MM.1S (cell line): Measurements from ENCODE around the gene CFAP45.

Experiments used
- DNase-seq: peaks from one replicate; pipeline ENCODE4 v3.0.0-alpha.2; 2015
- H2AFZ ChIP-seq: fragments of 300-600 bp; sonication (generic); 2 replicates; pipeline ENCODE4 v1.6.0; 2016; ENCODE audit warnings: antibody characterized with exemption, low read length
- H3F3A ChIP-seq: fragments of 300-600 bp; sonication (generic); 2 replicates; pipeline ENCODE4 v1.6.1; 2016; ENCODE audit warnings: mild to moderate bottlenecking, antibody characterized with exemption, low read length, moderate library complexity, mixed read lengths; ENCODE audit not compliant: insufficient read depth
- H3K27ac ChIP-seq: fragments of 300-600 bp; sonication (generic); 2 replicates; pipeline ENCODE4 v1.5.1; 2016; ENCODE audit warnings: mild to moderate bottlenecking, low read length
- H3K27me3 ChIP-seq: fragments of 300-600 bp; sonication (generic); replicated peaks from 2 replicates; pipeline ENCODE4 v1.6.0; 2016; ENCODE audit warnings: low read length; ENCODE audit not compliant: insufficient read depth
- H3K36me3 ChIP-seq: fragments of 300-600 bp; sonication (generic); replicated peaks from 2 replicates; pipeline ENCODE4 v1.6.1; 2016; ENCODE audit warnings: mild to moderate bottlenecking, low read length, mixed read lengths; ENCODE audit not compliant: insufficient read depth
- H3K4me1 ChIP-seq: fragments of 300-600 bp; sonication (generic); 2 replicates; pipeline ENCODE4 v1.6.1; 2016; ENCODE audit warnings: low read length, mixed read lengths
- H3K4me2 ChIP-seq: fragments of 300-600 bp; sonication (generic); 2 replicates; pipeline ENCODE4 v1.6.0; 2016; ENCODE audit warnings: low read depth, low read length
- H3K4me3 ChIP-seq: fragments of 300-600 bp; sonication (generic); 2 replicates; pipeline ENCODE4 v1.5.1; 2016; ENCODE audit warnings: low read length, mixed read lengths
- H3K79me2 ChIP-seq: fragments of 300-600 bp; sonication (generic); 2 replicates; pipeline ENCODE4 v1.6.1; 2016; ENCODE audit warnings: mixed run types, low read length, mixed read lengths
- H3K9ac ChIP-seq: fragments of 300-600 bp; sonication (generic); 2 replicates; pipeline ENCODE4 v1.6.1; 2016; ENCODE audit warnings: low read length, mixed read lengths
- H3K9me2 ChIP-seq: fragments of 300-600 bp; sonication (generic); replicated peaks from 2 replicates; pipeline ENCODE4 v1.6.1; 2016; ENCODE audit warnings: mild to moderate bottlenecking, low read length, mixed read lengths; ENCODE audit not compliant: insufficient read depth
- H3K9me3 ChIP-seq: fragments of 300-600 bp; sonication (generic); replicated peaks from 2 replicates; pipeline ENCODE4 v1.6.1; 2016; ENCODE audit warnings: mild to moderate bottlenecking, low read length, mixed read lengths; ENCODE audit not compliant: insufficient read depth
- H4K20me1 ChIP-seq: fragments of 300-600 bp; sonication (generic); 2 replicates; pipeline ENCODE4 v1.6.1; 2016; ENCODE audit warnings: mild to moderate bottlenecking, low read length, moderate library complexity, mixed read lengths; ENCODE audit not compliant: insufficient read depth
- EZH2 ChIP-seq: fragments of 300-600 bp; sonication (generic); optimal IDR thresholded peaks from 2 replicates; pipeline ENCODE3; 2017; ENCODE audit warnings: low read depth, mild to moderate bottlenecking, antibody characterized with exemption, low read length, mixed read lengths
- EZH2phosphoT487 ChIP-seq: fragments of 300-600 bp; sonication (generic); IDR thresholded peaks from 2 replicates; pipeline ENCODE4 v1.6.1; 2018; ENCODE audit warnings: antibody characterized with exemption, low read length
- TF ChIP-seq, protein P1 (sequence below): fragments of 300-600 bp; sonication (generic); IDR thresholded peaks from 2 replicates; pipeline ENCODE4 v1.5.1; 2016; ENCODE audit warnings: antibody characterized with exemption, low read length, mixed read lengths

The CFAP45 gene

DNA sequence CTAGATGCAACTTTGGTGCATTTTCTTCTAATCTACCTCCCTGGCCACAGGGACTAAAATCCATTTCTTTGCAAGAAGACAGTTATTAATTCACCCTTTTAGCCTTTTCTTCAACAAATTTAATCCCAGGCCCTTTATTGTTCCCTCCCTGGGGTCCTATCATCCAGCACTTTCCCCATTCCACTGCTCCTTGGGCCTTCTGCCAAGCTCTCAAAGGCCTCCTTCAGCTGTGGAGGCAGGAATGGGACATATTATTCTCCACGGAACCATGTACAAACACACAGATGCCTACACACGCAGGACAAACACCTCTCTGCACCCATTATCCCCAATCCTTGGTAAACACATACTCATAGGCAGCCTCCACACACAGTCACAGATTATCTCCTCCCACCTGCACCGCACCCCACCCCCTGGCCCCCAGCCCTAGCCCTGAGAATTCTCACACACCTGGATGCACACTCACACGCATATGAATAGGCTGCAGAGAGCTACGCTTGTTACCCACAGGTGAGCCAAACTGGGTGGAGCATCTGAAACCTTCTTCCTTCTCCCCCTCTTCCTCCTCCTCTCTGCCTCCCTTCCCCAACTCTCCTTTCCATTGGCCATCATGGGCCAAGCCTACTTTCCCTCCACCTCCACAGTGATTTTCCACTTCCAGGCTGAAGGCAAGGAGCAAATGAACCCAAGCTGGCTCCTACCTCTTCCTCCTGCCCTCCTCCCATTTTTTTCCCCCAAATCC, 13.7 kb upstream of the CFAP45 start:
- Histone ChIP-seq H3K4me2 (no peak overlapping the region), H4K20me1 (no peaks in the 10 kb centered on the region), H3K4me1 (peaks cover 23% of the 10 kb centered on the region), H3K4me3 (no peak overlapping the region), H3K79me2 (no peaks in the 10 kb centered on the region), H3K9me3 (no peaks in the 10 kb centered on the region), H2AFZ (no peak overlapping the region), H3K27ac (no peak overlapping the region), H3K9ac (no peak overlapping the region), H3K9me2 (no peaks in the 10 kb centered on the region), H3K27me3 (no peaks in the 10 kb centered on the region), H3F3A (no peaks in the 10 kb centered on the region; the same call in 1 of the 2 replicates), H3K36me3 (no peaks in the 10 kb centered on the region; the same call in 1 of the 2 replicates)
- no peak for DNase-seq
- TF ChIP-seq, protein P1, sequence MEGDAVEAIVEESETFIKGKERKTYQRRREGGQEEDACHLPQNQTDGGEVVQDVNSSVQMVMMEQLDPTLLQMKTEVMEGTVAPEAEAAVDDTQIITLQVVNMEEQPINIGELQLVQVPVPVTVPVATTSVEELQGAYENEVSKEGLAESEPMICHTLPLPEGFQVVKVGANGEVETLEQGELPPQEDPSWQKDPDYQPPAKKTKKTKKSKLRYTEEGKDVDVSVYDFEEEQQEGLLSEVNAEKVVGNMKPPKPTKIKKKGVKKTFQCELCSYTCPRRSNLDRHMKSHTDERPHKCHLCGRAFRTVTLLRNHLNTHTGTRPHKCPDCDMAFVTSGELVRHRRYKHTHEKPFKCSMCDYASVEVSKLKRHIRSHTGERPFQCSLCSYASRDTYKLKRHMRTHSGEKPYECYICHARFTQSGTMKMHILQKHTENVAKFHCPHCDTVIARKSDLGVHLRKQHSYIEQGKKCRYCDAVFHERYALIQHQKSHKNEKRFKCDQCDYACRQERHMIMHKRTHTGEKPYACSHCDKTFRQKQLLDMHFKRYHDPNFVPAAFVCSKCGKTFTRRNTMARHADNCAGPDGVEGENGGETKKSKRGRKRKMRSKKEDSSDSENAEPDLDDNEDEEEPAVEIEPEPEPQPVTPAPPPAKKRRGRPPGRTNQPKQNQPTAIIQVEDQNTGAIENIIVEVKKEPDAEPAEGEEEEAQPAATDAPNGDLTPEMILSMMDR: no peak
- TF ChIP-seq EZH2: no peak
- TF ChIP-seq EZH2phosphoT487: no peak

DNA sequence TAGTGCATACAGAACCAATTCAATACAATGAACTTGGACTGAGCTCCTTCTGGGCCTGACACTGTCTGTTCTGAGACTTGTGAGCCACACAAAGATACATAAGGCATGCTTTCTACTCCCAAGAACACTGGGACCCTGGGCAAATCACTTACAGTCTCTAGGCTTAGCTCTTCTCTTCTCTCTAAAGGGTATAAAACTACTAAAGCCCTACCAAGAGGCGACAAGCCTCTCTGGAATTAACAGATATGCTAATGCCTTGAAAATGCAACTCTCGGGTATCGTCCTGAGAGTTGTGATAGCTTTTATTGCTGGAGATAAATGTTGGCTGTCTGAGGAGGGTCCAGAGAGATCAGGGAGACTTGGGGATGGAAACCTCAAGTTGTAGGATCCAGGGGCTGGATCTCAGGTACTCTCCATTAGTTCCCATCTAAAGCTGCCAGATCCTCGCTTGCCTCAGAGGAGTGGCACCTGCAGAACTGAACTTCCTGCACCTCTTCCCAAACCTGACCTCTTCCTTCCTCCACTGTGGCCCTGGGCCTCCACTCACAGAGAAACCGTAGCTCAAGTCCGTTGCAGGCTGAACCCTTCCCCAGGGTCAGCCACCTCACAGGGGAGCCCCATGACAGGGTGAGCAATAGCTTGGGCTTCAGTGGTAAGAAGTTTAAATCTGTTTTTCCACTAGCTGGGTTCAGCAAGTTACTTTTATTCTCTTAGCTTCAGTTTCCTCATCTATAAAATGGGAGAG, 11.5 kb upstream of the CFAP45 start:
- Histone ChIP-seq H3K9me2 (no peaks in the 10 kb centered on the region), H3F3A (no peaks in the 10 kb centered on the region; the same call in 1 of the 2 replicates), H2AFZ (peak overlapping the region; percentile 35; the same call in 1 of the 2 replicates), H3K36me3 (no peaks in the 10 kb centered on the region), H3K9ac (peak overlapping the region; percentile 61), H3K4me1 (peaks cover 20% of the 10 kb centered on the region), H3K79me2 (no peaks in the 10 kb centered on the region), H3K9me3 (no peaks in the 10 kb centered on the region), H3K27me3 (no peaks in the 10 kb centered on the region), H3K4me2 (peak overlapping the region; percentile 50; the same call in 1 of the 2 replicates), H4K20me1 (no peaks in the 10 kb centered on the region), H3K4me3 (no peak overlapping the region), H3K27ac (peak overlapping the region; percentile 75)
- DNase-seq: no peak
- TF ChIP-seq, protein P1: no peak

DNA sequence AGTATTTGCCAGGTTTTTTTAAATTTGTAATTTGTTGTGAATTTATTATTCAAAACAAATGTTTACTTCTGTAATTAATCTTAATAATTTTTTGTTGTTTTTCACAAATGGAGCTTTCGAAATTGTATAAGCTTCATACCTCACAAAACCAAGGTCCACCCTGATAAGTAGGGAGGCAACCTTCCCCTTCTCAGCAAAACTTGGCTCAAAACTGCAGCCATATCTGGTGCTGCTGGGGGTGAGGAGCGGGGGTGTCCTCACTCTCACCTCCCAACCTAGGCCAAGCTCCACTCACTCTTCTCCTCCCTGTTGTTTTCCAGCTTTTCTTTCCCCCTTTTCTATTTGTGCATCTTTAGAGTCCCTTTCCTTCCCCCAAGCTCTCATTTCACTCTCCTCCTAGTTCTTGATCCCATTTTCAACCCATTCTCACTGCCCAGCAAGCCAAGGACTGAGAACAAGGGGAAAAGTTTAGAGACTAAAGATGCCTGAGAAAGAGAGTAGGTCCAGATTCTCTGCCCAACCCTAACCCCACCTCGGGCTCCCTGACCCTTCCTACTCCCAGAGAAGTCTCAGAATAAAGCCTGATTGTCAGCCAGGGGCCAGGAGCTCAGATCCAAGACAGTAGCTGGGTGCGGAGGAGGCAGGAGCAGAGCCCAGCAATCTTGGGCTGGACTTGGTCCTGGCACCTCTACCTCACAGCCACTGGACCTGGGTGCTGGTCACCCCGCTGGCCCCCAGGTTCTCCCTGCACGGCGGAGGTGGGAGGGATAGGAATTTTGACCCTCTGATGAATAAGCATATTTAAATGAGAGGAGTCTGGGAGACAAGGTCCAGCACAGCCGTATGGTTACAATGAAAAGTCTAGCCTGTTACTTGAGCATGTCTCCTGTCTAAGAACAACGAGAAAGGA, 8.3 kb upstream of the CFAP45 start:
- DNase-seq: no peak
- TF ChIP-seq, protein P1: no peak
- TF ChIP-seq EZH2 (no peak), EZH2phosphoT487 (no peak)
- no peaks in the 10 kb centered on the region for H3F3A ChIP-seq
- H3K9ac ChIP-seq: no peak overlapping the region
- no peak overlapping the region for H3K4me2 ChIP-seq
- no peaks in the 10 kb centered on the region for H3K27me3 ChIP-seq
- no peak overlapping the region for H2AFZ ChIP-seq
- peaks cover 20% of the 10 kb centered on the region for H3K4me1 ChIP-seq
- H3K9me2 ChIP-seq: no peaks in the 10 kb centered on the region
- no peaks in the 10 kb centered on the region for H3K79me2 ChIP-seq
- H3K36me3 ChIP-seq: no peaks in the 10 kb centered on the region
- H3K9me3 ChIP-seq: no peaks in the 10 kb centered on the region
- no peak overlapping the region for H3K27ac ChIP-seq
- H3K4me3 ChIP-seq: no peak overlapping the region
- no peaks in the 10 kb centered on the region for H4K20me1 ChIP-seq
